RWPE1 (cell line): Measurements from ENCODE around the gene ZNF615.
"Not testable (repeated sequence)": the region's sequence is repeated elsewhere in the genome, so short reads cannot be mapped to it uniquely, and the experiment has no call there.

Experiments
- CTCF ChIA-PET: fragments of 350-600 bp; sonication (Branson Sonifier 250); formaldehyde crosslinking; extraction: SDS; loops from one replicate; lab custom pipeline; 2021; lab: Yijun Ruan, JAX
- POLR2A ChIA-PET: fragments of 400-600 bp; formaldehyde crosslinking; extraction: SDS; loops from one replicate; lab custom pipeline; 2020; ENCODE audit warnings: antibody characterized with exemption; ENCODE audit not compliant: low non-redundant PET; lab: Yijun Ruan, JAX
- DNase-seq: peaks from one replicate; pipeline ENCODE4 v3.0.0; 2012; ENCODE audit warnings: low spot score
- H3K27ac ChIP-seq: fragments of 450-650 bp; 2 replicates; pipeline ENCODE4 v1.5.1; 2017
- TF ChIP-seq, protein P1 (sequence below): fragments of 450-650 bp; conservative IDR thresholded peaks from 2 replicates; pipeline ENCODE4 v1.5.1; 2017; ENCODE audit warnings: low read depth, mild to moderate bottlenecking

ZNF615 gene

GRCh38 chr19:52007806-52008557, at the start of gene ZNF615:
Gene ZNF615, minus strand, starts transcription at chr19:52008211. Its CDS starts 4,500 bp downstream, at chr19:52003711.
- H3K27ac ChIP-seq, result peak within 1 kb of the TSS; percentile 62
- ChIA-PET POLR2A (no interaction called here), CTCF (no interaction called here)
- TF ChIP-seq, protein P1, sequence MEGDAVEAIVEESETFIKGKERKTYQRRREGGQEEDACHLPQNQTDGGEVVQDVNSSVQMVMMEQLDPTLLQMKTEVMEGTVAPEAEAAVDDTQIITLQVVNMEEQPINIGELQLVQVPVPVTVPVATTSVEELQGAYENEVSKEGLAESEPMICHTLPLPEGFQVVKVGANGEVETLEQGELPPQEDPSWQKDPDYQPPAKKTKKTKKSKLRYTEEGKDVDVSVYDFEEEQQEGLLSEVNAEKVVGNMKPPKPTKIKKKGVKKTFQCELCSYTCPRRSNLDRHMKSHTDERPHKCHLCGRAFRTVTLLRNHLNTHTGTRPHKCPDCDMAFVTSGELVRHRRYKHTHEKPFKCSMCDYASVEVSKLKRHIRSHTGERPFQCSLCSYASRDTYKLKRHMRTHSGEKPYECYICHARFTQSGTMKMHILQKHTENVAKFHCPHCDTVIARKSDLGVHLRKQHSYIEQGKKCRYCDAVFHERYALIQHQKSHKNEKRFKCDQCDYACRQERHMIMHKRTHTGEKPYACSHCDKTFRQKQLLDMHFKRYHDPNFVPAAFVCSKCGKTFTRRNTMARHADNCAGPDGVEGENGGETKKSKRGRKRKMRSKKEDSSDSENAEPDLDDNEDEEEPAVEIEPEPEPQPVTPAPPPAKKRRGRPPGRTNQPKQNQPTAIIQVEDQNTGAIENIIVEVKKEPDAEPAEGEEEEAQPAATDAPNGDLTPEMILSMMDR, result no peak
- peak; percentile 70 for DNase-seq

GRCh38 chr19:52056480-52056879, 48.5 kb upstream of the ZNF615 start:
- H3K27ac ChIP-seq, POLR2A ChIA-PET, CTCF ChIA-PET, DNase-seq: not testable (repeated sequence)

- not testable (repeated sequence) for H3K27ac ChIP-seq, DNase-seq
These were observed 43.7 kb upstream of the ZNF615 start for GRCh38 chr19:52051736-52052135.

GRCh38 chr19:52048555-52049501, 40.8 kb upstream of the ZNF615 start, which contains the start of gene ZNF432:
Gene ZNF432, minus strand, starts transcription at chr19:52048838. Its CDS starts 1,970 bp downstream, at chr19:52046868.
- POLR2A ChIA-PET, result no interaction called here
- TF ChIP-seq, protein P1, result no peak
- CTCF ChIA-PET, result interaction anchor here (1.0 kb wide), 1 partner anchor 189 kb away, joined by 3 read pairs; no protein-coding TSS in a partner anchor
- DNase-seq, result peak; percentile 70
- peak within 1 kb of the TSS; percentile 86 for H3K27ac ChIP-seq

More at GRCh38 chr19:52051736-52052135, 43.7 kb upstream of the ZNF615 start:
- POLR2A ChIA-PET, CTCF ChIA-PET: not testable (repeated sequence)

DNA sequence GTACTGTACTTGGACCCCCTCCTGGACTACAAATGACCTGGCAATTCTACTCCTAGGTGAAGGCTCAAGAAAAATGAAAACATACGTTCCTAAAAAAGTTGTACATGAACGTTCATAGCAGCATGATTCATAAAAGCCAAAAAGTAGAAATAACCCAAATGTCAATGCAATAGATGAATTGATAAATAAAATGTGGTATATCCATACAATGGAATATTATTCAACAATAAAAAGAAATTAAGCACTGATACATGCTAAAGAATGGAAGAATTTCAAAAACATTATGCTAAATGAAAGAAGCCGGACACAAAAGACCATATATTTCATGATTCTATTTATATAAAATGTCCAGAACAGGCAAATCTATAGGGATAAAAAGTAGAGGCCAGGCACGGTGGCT, 31.2 kb upstream of the ZNF615 start:
- ChIA-PET CTCF (no interaction called here), POLR2A (no interaction called here)
- TF ChIP-seq, protein P1, result no peak
- no peak overlapping the region for H3K27ac ChIP-seq
- DNase-seq, result no peak

DNA sequence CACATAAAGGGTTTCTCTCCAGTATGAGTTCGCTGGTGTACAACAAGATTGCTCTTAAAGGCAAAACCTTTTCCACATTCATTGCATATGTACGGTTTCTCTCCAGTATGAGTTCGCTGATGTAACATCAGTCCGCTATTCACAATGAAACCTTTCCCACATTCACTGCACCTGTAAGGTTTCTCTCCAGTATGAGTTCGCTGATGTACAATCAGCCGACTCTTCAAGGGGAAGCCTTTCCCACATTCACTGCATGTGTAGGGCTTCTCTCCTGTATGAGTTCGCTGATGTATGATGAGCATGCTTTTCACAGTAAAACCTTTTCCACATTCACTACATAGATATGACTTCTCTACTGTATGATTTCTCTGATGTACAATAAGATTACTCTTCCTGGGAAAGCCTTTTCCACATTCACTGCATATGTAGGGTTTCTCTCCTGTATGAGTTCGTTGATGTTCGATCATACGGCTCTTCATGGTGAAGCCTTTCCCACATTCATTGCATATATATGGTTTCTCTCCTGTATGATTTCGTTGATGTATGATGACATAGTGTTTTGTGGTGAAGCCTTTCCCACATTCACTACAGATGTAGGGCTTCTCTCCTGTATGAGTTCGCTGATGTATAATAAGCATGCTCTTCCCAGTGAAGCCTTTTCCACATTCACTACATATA, 26.2 kb upstream of the ZNF615 start:
- no peak overlapping the region for H3K27ac ChIP-seq
- ChIA-PET POLR2A (no interaction called here), CTCF (no interaction called here)
- no peak for DNase-seq
- TF ChIP-seq, protein P1, result no peak

DNA sequence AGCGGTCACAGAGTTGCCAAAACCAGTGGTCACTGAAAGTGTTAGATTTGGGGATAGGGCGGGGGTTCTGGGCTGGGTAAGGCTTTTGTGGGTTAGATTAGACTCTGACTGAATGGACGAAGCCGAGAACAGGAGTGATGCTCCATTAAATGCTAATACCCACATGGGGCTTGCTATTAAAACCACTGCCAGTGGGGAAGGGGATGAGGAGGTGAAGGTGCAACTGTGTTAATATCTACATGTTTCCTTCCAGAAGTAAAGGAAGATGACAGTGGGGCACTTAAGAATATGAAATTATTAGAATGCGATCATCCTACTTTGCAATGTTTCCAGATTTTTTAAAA, 20.7 kb upstream of the ZNF615 start:
- CTCF ChIA-PET, result no interaction called here
- POLR2A ChIA-PET, result interaction anchor here (0.6 kb wide), 1 partner anchor 1710 kb away, joined by 6 read pairs; no protein-coding TSS in a partner anchor
- peak; percentile 22 for DNase-seq
- TF ChIP-seq, protein P1, result no peak
- H3K27ac ChIP-seq, result peak overlapping the region; percentile 89
